IPS-11a (cell line): ENCODE measurements around the gene H2BW2.
"Not testable (repeated sequence)": the region's sequence is repeated elsewhere in the genome, so short reads cannot be mapped to it uniquely, and the experiment has no call there.

ENCODE experiments used
- H3K4me3 ChIP-seq: one replicate; pipeline ENCODE4 v1.5.1; 2013; ENCODE audit warnings: low read depth, low read length, control low read depth

Gene H2BW2

DNA sequence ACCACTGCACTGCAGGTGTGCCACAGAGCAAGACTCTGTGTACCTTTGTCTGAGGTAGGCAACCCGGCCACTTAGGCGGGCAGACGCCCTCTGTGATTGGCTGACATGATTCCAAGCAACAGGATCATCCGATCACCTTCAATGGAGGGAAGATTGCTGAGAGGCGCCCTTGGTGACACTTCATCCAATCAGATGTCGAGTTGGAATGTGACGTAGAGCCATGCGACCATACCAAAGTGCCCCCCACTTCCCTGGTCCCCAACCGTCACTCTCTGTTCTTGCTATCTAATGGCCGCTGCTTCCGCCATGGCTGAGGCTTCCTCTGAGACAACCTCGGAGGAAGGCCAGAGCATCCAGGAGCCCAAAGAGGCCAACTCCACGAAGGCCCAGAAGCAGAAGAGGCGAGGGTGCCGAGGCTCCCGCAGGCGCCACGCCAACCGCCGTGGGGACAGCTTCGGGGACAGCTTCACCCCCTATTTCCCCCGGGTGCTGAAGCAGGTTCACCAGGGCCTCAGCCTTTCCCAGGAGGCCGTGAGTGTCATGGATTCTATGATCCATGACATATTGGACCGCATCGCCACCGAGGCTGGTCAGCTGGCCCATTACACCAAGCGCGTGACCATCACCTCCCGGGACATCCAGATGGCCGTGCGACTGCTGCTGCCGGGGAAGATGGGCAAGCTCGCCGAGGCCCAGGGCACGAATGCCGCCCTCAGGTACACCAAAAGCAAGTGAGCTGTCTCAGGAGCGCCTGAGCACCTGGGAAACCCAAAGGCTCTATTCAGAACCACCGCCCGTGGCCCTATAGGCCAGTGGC is at the start of gene H2BW2:
Gene H2BW2, plus strand, starts transcription at position 268 of the 817 bp plus-strand sequence. Its CDS starts 39 bp downstream, at position 307.
- H3K4me3 ChIP-seq = no peak within 1 kb of the TSS

DNA sequence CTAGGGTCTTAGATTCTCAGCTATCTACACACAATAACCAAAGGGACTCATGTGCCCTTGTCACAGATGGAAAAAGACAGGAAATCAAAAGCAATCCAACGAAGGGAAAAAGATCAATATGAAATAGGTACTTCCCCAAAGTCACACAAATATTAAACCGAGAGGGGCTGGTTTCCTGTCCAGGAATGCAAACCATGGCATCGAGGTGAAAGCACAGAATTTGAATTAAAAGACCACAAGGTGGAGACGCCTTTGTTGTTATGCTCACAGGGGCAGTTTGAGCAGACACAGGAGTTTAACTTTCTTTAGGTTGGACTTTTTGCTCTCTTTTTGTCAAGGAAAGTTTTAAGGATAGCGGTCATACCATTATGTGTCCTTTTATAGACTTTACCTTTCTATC is 40.5 kb upstream of the H2BW2 start:
- H3K4me3 ChIP-seq = no peak overlapping the region

DNA sequence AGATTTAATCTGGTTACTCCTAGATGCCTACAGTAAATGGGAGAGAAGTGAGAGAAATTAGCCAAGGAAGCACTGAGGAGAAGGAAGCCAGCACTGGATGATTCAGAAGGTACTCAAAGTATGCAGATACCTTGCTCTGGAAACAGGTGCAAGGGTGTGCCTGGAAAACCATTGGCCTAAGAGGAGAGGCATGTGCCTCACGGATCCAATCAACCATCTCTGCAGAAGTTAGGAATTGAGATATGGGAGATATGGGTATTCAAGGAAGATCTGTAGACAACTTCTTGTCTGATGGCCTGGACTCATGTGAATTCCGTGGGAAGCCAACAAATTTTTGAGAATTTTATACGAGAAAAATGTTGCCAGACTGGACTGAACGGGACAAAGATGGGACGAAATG is 30.9 kb upstream of the H2BW2 start:
- H3K4me3 ChIP-seq = no peak overlapping the region

DNA sequence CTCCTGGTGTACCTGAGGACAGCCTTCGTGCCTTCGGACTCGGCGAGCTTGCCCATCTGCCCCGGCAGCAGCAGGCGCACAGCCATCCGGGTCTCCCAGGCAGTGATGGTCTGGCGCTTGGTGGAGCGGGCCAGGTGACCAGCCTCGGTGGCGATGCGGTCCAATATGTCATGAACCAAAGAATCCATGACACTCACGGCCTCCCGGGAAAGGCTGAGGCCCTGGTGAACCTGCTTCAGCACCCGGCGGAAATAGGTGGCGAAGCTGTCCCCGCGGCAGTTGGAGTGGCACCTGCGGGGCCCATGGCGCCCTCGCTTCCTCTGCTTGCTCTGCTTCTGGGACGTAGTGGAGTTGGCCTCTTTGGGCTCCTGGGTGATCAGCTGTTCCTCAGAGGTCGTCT is 26.6 kb upstream of the H2BW2 start:
- H3K4me3 ChIP-seq = no peak overlapping the region

DNA sequence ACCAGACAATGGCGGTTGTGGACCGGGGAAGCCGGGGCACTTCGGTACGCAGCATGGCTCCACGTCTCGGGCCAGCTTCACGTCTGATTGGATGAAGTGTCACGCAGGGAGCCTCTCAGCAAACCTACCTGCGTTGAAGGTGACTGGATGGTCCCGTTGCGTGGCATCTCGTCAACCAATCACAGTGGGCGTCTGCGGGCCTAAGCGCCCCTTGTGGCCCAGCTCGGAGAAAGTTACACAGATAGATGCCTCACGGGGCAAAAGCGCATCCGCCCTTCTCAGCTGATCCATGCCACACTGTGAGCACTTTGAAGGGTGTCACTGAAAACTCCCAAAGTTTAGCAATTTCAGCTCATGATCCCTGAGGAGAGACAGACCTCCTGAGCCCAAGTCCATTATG is 26.1 kb upstream of the H2BW2 start, which contains the start of gene H2BW1:
Gene H2BW1, minus strand, starts transcription at position 103 of the 400 bp plus-strand sequence. CDS start 132 bp downstream, outside the sequence.
- H3K4me3 ChIP-seq = no peak within 1 kb of the TSS

DNA sequence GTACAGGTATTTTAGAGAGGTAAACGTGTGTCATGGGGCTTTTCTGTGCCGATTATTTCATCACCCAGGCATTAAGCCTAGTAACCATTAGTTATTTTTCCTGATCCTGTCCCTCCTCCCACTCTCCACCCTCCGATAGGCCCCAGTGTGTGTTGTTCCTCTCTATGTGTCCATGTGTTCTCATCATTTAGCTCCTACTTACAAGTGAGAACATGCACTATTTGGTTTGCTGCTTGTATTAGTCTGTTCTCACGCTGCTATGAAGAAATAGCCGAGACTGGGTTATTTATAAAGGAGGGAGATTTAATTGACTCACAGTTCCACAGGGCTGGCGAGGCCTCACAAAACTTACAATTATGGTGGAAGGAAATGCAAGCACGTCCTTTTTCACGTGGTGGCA is 24.2 kb upstream of the H2BW2 start:
- H3K4me3 ChIP-seq = not testable (repeated sequence)

DNA sequence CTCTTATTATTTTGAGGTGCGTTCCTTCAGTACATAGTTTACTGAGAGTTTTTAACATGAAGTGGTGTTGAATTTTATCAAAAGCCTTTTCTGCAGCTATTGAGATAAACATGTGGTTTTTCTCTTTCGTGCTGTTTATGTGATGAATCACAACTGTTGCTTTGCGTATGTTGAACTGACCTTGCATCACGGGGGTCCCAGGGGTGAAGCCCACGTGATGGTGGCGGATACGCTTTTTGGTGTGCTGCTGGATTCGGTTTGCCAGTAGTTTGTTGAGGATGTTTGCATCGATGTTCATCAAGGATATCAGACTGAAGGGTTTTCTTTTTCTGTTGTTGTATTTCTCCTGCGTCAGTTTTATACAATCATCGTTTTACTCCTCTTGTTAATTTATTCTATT is 21.6 kb upstream of the H2BW2 start:
- H3K4me3 ChIP-seq = no peak overlapping the region

DNA sequence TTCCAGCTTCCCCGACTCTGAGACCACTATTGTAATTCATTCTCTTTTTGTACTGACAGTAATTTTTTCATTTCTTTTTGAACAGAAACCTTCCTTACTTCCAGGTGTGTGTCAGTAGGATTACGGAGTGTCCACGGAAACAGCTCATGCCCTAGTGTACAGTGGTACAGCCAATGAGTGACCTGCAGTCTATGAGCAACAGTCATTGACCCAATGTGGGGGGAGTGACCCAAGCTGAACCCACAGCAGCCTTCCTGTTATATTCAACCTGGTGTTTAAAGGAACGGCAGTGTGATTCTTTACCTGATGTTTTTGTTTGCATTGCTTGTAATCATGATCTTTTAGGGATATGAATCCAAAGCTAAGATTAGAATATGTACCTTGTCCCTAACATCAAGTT is 1.2 kb downstream of the H2BW2 start:
- H3K4me3 ChIP-seq = no peak overlapping the region

DNA sequence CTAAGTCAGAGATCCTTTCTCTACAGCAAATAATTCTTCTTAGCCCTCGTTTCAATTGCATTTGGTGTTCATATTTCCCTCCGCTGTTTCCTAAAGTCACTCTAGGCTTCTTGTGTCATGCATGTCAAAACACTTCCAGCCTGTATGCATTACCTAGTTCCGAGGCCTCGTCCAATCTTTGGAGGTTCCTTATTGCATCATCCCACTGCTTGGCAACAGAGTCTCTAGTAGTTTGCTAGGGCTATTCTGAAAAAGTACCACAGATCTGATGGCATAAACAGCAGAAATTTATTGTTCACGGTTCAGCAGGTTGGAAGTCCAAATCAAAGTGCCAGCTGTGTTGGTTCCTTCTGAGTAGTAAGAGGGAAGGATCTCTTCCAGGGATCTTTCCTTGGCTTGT is 5.9 kb downstream of the H2BW2 start:
- no peak overlapping the region for H3K4me3 ChIP-seq

DNA sequence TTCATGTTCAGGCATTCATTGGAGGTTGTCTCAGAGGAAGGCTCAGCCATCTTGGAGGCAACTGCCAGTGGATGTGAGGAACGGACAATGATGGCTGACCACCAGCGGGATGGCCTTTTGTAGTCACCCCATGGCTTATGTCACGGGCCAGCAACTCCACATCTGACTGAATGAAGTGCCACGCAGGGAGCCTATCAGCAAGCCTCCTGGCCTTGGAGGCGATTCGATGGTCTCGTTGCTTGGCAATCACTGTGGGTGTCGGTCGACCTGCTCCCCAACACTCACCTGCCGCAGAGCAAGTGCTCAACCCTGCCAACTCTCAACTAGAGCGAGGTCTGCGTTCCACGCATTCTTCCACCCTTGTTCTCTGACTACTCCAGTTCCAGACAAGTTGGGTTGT is 7.4 kb downstream of the H2BW2 start:
- H3K4me3 ChIP-seq = no peak overlapping the region

DNA sequence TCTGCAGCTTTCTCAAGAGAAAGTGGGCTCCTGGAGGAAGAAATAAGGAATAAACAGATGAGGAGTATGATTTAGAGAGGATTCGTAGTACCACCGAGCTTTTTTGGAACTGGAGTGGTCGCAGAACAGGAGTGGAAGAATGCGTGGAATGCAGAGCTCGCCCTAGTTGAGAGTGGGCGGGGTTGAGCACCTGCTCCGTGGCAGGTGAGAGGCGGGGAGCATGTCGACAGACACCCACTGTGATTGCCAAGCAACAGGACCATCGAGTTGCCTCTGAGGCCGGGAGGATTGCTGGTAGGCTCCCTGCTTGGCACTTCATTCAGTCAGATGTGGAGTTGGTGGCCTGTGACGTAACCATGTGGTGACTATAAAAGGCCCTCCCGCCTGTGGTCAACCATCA is 15.2 kb downstream of the H2BW2 start:
- H3K4me3 ChIP-seq = not testable (repeated sequence)

DNA sequence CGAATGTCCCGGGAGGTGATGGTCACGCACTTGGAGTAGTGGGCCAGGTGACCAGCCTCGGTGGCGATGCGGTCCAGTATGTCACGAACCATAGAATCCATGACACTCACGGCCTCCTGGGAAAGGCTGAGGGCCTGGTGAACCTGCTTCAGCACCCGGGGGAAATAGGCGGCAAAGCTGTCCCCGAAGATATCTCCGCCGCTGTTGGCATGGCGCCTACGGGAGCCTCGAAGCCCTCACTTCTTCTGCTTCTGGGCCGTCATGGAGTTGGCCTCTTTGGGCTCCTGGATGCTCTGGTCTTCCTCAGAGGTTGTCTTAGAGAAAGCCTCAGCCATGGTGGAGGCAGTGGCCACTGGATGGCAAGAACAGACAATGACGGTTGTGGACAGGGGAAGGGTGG is 22.9 kb downstream of the H2BW2 start:
- not testable (repeated sequence) for H3K4me3 ChIP-seq

DNA sequence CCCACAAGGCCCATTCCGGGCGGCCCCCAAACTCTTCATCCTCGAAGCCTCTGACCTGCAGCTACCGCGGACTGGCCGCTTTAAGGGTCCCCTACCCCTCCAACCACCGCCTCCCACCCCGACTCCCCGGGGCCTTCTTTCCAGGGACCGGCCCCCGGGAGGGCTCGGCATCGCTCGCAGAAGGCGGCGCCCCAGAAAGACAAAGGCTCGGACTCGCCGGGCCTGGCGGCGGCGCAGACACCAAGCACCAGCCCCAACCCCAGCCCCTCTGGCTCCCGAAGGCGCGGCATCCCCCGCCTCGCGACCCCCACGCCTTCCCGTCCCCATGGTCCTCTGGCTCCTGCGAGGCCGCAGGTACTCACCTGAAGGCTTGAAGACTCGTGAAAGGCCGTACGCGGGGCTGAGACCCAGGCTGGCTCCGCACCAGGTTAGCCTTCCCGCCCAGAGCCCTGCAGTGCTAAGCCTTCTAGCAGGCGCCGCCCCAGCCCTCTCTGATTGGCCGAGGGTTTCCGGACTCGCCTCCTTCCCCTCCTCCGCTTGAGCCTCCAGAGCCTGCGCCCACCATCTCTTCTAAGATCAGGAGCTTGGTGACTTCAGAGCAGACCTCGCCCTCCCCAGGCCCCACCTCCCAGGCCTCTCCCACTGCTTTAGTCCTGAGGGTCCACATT is 36.2 kb downstream of the H2BW2 start, which contains the start of gene TMSB15C:
Gene TMSB15C, minus strand, starts transcription at position 459 of the 668 bp plus-strand sequence.
- H3K4me3 ChIP-seq = not testable (repeated sequence)

DNA sequence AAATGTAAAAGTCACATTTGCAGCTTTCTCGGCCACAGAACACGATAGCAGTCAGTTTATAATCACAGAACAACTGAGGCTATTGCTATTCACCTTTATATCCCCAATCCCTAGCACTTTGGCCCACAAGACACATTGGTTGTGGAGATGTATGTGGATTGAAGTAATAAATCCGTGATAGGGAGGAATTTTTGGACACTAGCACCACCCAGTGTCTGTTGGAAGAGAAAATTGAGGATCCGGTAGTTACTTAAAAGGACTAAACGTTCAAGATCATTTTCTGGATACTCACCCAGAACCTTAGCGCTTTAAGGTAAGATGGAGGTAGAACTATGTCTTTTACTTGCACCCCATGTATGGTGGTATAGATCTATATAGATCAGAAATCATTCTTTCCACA is 38.1 kb downstream of the H2BW2 start:
- H3K4me3 ChIP-seq = not testable (repeated sequence)

DNA sequence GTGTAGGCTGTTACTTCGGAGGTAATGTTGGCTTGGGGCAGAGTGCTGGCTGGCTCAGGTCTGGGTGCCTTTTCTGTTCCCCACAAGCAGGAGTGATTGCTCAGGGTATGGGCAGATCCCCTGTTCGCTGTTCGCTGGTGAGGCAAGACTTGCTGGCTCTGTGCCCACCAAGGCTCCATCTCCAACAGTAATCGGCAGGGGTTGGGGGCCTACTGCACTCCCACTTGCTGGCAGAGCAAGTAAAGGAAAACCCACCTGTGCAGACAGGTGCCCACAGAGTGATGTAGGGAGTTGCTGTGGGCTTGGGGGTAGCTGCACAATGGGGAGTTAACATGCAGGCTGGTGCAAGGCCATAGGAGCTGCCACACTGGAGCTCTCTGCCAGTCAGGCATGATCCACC is 44.3 kb downstream of the H2BW2 start:
- no peak overlapping the region for H3K4me3 ChIP-seq

DNA sequence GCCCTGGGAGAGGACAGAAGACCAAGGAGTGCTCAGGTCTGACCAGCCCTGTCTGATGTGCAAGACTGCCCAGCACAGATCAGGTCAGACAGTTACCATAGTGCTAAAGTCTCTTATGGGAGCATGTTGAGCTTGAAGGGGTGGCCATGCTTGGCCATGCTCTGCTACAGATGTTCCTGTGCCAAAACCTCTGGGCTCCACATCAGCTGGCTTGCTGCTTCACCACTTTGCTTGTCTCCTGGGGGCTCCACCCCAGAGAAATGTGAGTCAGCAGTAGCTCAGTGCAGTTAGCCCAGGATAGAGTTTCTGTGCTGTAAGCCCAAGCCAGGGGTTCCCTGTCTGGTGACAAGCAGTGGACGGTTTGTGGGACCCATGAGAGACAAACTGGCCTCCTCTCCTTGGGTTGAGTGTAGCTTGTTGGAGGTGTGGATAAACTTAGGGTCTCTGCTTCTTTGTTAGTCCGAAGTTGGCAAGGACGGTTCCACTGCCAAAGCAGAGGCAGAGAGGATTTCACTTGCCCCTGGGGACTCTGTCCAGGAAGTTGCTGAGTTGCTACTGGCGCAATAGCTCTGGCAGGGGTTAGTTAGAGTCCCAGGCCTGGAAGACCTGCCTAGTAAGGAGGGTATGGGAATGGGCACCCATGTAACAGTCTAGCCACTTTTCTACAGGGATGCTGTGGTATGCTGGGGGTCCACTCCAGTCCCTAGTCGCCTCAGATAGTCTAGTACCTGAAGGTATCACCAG is 45.0 kb downstream of the H2BW2 start:
- H3K4me3 ChIP-seq = no peak overlapping the region

DNA sequence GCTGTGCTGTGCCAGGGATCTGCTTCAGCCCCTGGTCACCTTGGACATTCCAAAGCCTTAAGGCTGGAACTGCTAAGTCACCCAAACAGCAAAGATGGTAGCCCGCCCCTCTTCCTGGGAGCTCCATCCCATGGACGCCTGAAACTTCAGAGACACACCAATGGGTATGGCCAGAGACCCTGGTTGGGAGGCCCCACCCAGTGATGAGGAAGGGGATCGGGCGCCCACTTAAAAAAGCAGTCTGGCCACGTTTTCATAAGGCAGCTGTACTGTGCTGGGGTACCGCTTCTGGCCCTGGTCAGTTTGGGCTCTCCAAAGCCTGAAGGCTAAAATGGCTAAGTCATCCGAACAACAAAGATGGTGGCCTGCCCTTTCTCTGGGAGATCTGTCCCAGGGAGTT is 45.7 kb downstream of the H2BW2 start:
- no peak overlapping the region for H3K4me3 ChIP-seq

DNA sequence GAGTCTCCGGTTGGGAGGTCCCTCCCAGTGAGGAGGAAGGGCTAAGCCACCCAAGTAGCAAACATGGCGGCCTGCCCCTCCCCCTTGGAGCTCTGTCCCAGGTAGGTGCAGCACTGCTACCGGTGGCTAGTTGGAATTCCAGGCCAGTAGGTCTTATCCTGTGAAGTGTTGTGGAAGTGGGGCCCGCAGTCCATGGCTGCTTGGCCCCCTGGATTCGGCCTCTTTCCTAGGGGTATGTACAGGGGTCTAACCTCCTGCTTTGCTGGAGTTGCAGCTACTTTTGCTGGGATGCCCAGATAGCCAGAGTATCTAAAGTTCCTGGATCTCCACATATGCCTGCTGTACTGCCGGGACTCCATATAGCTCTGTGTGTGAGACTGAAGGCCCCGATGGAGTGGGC is 46.2 kb downstream of the H2BW2 start:
- no peak overlapping the region for H3K4me3 ChIP-seq
